ENCODE results near the gene TACC2. TPM values are rescaled to one million over a fixed set of nuclear protein-coding genes. Genes with fewer than 3 reads are reported as not detected.

Gene TACC2
- total RNA-seq, 4 donors from 2014 or later = 105 to 334 (median 235) TPM

DNA sequence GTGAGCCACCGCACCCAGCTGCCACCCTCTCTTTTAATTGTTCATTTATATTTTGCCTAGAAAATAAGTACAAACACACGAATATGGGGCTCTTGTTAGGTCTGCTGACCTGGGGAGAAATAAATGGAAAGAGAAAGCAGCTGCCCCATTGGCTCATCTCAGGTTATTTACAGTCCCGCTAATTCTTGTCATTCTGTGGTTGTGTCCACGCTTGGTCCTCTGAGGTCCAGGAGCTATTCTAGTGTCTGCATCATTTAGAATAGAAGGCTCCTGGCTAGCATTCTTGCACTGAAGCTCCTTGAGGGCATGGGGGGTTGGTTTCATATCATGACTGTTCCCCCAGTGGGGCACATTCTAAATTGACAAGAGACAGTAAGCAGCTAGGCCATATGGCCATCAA lies 128.5 kb downstream of the TACC2 start:
- H3K36me3 ChIP-seq = no peaks in the 10 kb centered on the region
- DNase-seq = no peak
- peak overlapping the region; percentile 95 to 99 (median 98) for H3K27ac ChIP-seq
- H3K9me3 ChIP-seq = no peaks in the 10 kb centered on the region
- no peaks in the 10 kb centered on the region for H3K27me3 ChIP-seq
- peak in 1 of 2 donors; percentile 2 for ATAC-seq
- H3K4me3 ChIP-seq = no peak overlapping the region
- H3K4me1 ChIP-seq = peaks cover 53 to 55% of the 10 kb centered on the region in 2 donors
- in situ Hi-C loops (cut with MboI; ENCODE audit: low sequenced_read_pairs in 4 of 4) (loop anchor here in 2 of 4 donors (5.0 to 10.0 kb wide), 2 partner anchors 63 to 65 kb away; no protein-coding TSS in a partner anchor), intact Hi-C loops (cut with DNase I; ENCODE audit: low total_unique reads) (no loop called here)
- TF ChIP-seq, protein P1, sequence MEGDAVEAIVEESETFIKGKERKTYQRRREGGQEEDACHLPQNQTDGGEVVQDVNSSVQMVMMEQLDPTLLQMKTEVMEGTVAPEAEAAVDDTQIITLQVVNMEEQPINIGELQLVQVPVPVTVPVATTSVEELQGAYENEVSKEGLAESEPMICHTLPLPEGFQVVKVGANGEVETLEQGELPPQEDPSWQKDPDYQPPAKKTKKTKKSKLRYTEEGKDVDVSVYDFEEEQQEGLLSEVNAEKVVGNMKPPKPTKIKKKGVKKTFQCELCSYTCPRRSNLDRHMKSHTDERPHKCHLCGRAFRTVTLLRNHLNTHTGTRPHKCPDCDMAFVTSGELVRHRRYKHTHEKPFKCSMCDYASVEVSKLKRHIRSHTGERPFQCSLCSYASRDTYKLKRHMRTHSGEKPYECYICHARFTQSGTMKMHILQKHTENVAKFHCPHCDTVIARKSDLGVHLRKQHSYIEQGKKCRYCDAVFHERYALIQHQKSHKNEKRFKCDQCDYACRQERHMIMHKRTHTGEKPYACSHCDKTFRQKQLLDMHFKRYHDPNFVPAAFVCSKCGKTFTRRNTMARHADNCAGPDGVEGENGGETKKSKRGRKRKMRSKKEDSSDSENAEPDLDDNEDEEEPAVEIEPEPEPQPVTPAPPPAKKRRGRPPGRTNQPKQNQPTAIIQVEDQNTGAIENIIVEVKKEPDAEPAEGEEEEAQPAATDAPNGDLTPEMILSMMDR (IDR thresholded peaks at IDR 0.05 in 4 of 5, conservative IDR thresholded peaks at IDR 0.05 in 1 of 5) = no peak
- no peak for TF ChIP-seq POLR2A (IDR thresholded peaks at IDR 0.05)

DNA sequence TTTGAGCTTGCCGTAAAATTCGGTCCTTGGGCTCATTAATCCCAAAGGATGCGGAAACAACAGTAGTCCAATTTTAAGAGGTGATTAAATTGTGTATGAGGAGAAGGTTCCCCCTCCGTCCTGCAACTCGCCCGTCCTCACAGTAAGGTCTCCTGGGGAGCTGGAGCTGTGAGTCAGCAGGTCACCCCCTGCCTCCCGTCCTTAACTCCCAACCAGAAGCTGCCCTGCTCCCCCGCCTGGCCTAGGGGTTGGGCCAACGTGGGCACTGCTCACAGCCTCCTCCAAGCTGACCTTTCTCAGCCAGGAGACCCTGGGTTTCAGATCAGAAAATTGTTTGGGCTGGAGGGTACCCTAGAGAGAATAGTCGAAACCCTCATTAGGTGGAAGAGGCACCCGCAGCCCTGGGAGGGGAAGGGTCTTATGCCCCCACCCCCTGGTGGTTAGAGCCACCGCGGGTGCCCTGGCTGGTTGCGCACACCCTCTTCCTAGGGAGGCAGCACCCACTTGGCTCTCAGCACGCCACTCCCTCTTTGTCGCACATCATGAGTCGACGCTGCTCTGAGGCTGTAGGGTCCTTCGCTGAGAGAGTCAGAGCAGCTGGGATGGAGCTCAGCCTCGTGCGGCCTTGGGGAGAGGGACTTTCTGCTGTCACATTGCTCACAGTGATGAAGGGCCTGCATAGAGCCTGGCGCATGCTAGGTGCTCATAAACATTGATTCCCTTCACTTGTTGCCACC lies 131.2 kb downstream of the TACC2 start:
- intact Hi-C loops (cut with DNase I; ENCODE audit: low total_unique reads) = no loop called here
- in situ Hi-C loops (cut with MboI; ENCODE audit: low sequenced_read_pairs in 4 of 4) = no loop called here
- no peak for ATAC-seq
- no peak overlapping the region for H3K4me3 ChIP-seq
- peak overlapping the region; percentile 95 to 99 (median 98) for H3K27ac ChIP-seq
- no peak for TF ChIP-seq POLR2A (IDR thresholded peaks at IDR 0.05)
- TF ChIP-seq, protein P1 (IDR thresholded peaks at IDR 0.05 in 4 of 5, conservative IDR thresholded peaks at IDR 0.05 in 1 of 5) = no peak
- H3K27me3 ChIP-seq = no peaks in the 10 kb centered on the region
- no peaks in the 10 kb centered on the region for H3K9me3 ChIP-seq
- no peaks in the 10 kb centered on the region for H3K36me3 ChIP-seq
- peaks cover 39 to 46% of the 10 kb centered on the region in 2 donors for H3K4me1 ChIP-seq
- DNase-seq = no peak

DNA sequence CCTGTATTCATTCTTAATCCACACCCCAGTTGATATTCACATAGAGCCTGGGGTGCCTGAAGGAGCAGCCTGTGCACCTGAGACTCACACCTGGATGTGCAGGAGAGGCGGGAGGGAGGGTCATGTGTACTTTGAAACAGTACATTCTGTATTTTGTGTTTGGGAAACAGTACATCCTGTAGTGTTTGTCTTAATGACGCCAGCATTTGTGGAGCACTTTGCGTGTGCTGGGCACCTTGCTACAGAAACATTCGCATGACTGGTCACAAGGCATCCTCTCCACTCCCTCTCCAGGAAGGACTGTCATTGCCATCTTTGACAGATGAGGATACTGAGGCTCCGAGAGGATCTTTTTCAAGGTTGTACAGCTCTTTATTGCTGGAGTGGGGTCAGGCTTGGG lies 132.1 kb downstream of the TACC2 start:
- H3K4me3 ChIP-seq = no peak overlapping the region
- no peak for ATAC-seq
- TF ChIP-seq, protein P1 (IDR thresholded peaks at IDR 0.05 in 4 of 5, conservative IDR thresholded peaks at IDR 0.05 in 1 of 5) = no peak
- no peak for TF ChIP-seq POLR2A (IDR thresholded peaks at IDR 0.05)
- no peak for DNase-seq
- no peaks in the 10 kb centered on the region for H3K36me3 ChIP-seq
- no peaks in the 10 kb centered on the region for H3K27me3 ChIP-seq
- in situ Hi-C loops (cut with MboI; ENCODE audit: low sequenced_read_pairs in 4 of 4) = no loop called here
- peak overlapping the region; percentile 95 to 99 (median 98) for H3K27ac ChIP-seq
- peaks cover 30 to 40% of the 10 kb centered on the region in 2 donors for H3K4me1 ChIP-seq
- intact Hi-C loops (cut with DNase I; ENCODE audit: low total_unique reads) = no loop called here
- H3K9me3 ChIP-seq = no peaks in the 10 kb centered on the region

DNA sequence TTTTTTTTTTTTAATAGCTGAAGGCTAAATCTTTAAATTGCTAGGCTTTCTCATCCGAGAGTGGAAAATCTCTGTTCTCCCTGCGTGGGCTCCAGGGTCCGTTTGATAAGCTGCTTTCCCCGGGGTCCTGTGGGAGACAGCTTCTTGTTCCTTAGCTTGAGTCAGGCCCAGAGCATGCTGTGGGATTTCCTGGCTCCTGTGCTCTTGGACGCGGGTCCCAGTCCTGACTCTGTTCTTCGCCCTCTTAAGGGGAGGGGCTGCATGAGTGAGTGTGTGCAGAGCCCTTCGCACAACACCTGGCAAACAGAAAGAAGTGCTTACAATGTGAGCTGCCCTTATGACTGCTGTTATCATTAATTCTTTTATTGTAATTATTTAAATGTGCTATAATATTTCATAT lies 133.5 kb downstream of the TACC2 start:
- Histone ChIP-seq H3K27me3 (no peaks in the 10 kb centered on the region), H3K4me1 (peaks cover 27 to 40% of the 10 kb centered on the region in 2 donors), H3K9me3 (no peaks in the 10 kb centered on the region), H3K4me3 (no peak overlapping the region), H3K36me3 (no peaks in the 10 kb centered on the region), H3K27ac (peak overlapping the region; percentile 36 to 58 (median 56))
- no peak for TF ChIP-seq POLR2A (IDR thresholded peaks at IDR 0.05)
- TF ChIP-seq, protein P1 (IDR thresholded peaks at IDR 0.05 in 4 of 5, conservative IDR thresholded peaks at IDR 0.05 in 1 of 5) = no peak
- in situ Hi-C loops (cut with MboI; ENCODE audit: low sequenced_read_pairs in 4 of 4) (no loop called here), intact Hi-C loops (cut with DNase I; ENCODE audit: low total_unique reads) (no loop called here)
- ATAC-seq = no peak
- no peak for DNase-seq

All from gastrocnemius medialis (tissue), 4 donors.